Thyroid gland (tissue), 4 donors: Measurements from ENCODE around the gene C17orf114.

Experiments used
- DNase-seq, 2 donors: peaks; one replicate each; pipeline ENCODE4 v3.0.0-alpha.2; 2019
- H3K27ac ChIP-seq, 3 donors: fragments of 200-600 bp; sonication (generic); 1 replicate in 2 of 3; 2 replicates in 1 of 3; pipeline ENCODE4 v1.5.1; 2016 to 2019; ENCODE audit warnings: mild to moderate bottlenecking in 1 of 3, moderate library complexity in 1 of 3
- H3K27me3 ChIP-seq: fragments of 200-600 bp; sonication (generic); one replicate; pipeline ENCODE4 v1.5.1; 2019
- H3K36me3 ChIP-seq, 2 donors: fragments of 200-600 bp; sonication (generic); one replicate each; pipeline ENCODE4 v1.5.1; 2016 to 2019
- H3K4me1 ChIP-seq, 2 donors: fragments of 200-600 bp; sonication (generic); one replicate each; pipeline ENCODE4 v1.5.1; 2017 to 2019
- H3K4me3 ChIP-seq, 3 donors: fragments of 200-600 bp; sonication (generic); replicated peaks in 1 of 3; 1 replicate in 2 of 3; 2 replicates in 1 of 3; pipeline ENCODE4 v1.5.1; 2016; ENCODE audit warnings: mild to moderate bottlenecking in 1 of 3
- H3K9me3 ChIP-seq: fragments of 200-600 bp; sonication (generic); one replicate; pipeline ENCODE4 v1.5.1; 2017
- POLR2A ChIP-seq, 2 donors: fragments of 450-650 bp; IDR thresholded peaks; one replicate each; pipeline ENCODE4 v1.6.1; 2017; ENCODE audit warnings: antibody characterized with exemption in 2 of 2, mild to moderate bottlenecking in 2 of 2, moderate library complexity in 1 of 2
- WGBS, 2 donors: methylation state at CpG; one replicate each; pipeline ENCODE4 v1.1.5; 2017; 5-methylcytosine and 5-hydroxymethylcytosine counted together
- intact Hi-C: fragments of 100-400 bp; cut with DNase I; formaldehyde crosslinking; loops from one replicate; pipeline ENCODE4 v1.15.1; 2023
- TF ChIP-seq, protein P1 (sequence below), 6 experiments: fragments of 200-600 bp in 3 of 6; fragments of 450-650 bp in 3 of 6; sonication (generic) in 3 of 6; IDR thresholded peaks; one replicate each; pipeline ENCODE4 v1.5.1; 2016 to 2019; ENCODE audit warnings: antibody characterized with exemption in 6 of 6, mild to moderate bottlenecking in 2 of 6, inconsistent platforms in 1 of 6, moderate library complexity in 1 of 6

The C17orf114 gene

DNA sequence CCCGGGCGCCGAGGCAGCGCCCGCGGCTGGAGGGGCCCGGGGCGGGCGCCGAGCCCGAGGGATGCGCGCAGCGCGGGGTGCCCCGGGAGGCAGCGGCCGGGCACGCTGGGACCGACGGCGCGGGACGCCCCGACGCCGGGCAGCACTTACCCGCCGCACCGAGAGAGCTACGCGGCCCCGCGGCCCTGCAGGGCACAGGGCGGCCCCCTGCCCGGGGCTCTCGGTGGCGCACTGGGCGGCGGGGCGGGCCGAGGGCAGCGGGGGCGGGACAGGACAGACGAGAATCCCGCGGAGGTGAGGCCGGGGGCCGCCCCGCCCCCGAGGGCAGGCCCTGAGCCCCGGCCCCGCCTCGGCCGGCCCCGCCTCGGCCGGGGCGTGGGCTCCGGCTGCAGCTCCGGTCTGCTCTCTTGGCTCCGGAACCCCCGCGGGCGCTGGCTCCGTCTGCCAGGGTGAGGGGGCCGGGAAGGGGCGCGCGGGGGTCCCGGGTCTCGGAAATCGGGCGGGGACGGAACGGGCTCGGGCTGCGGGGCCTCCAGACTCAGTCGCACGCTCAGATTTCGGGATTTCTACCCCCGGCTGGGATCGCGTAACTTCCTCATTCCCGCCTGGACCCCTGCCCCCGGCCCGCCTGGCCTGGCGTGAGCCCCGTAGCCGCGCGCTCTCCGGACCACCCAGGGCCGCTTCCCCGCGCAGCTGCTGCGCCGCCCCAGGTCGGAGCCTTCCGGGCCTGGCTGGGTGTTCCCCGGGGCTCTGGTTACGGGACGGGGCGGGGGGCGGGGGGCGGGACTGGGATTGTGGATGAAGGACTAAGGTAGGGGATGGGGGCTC is 4.9 kb upstream of the C17orf114 start, which contains the start of gene PLD2:
Gene PLD2, plus strand, starts transcription at position 376 of the 828 bp plus-strand sequence. CDS start 621 bp downstream, outside the sequence.
- H3K27me3 ChIP-seq: no peaks in the 10 kb centered on the region
- peaks cover 16 to 17% of the 10 kb centered on the region in 2 donors for H3K4me1 ChIP-seq
- H3K4me3 ChIP-seq: peak within 1 kb of the TSS; percentile 24 to 74 (median 68)
- 1 to 6% methylated on average over 6 to 39 of the region's 106 CpGs for WGBS, 2 donors
- peak; percentile 85 to 90 for DNase-seq
- intact Hi-C loops: no loop called here
- H3K36me3 ChIP-seq: no peaks in the 10 kb centered on the region
- H3K27ac ChIP-seq: peak within 1 kb of the TSS in 2 of 3 donors; percentile 35 to 63
- TF ChIP-seq, protein P1, sequence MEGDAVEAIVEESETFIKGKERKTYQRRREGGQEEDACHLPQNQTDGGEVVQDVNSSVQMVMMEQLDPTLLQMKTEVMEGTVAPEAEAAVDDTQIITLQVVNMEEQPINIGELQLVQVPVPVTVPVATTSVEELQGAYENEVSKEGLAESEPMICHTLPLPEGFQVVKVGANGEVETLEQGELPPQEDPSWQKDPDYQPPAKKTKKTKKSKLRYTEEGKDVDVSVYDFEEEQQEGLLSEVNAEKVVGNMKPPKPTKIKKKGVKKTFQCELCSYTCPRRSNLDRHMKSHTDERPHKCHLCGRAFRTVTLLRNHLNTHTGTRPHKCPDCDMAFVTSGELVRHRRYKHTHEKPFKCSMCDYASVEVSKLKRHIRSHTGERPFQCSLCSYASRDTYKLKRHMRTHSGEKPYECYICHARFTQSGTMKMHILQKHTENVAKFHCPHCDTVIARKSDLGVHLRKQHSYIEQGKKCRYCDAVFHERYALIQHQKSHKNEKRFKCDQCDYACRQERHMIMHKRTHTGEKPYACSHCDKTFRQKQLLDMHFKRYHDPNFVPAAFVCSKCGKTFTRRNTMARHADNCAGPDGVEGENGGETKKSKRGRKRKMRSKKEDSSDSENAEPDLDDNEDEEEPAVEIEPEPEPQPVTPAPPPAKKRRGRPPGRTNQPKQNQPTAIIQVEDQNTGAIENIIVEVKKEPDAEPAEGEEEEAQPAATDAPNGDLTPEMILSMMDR (IDR thresholded peaks at IDR 0.05): peak in 2 of 6 experiments; percentile 7 to 15
- peak in 1 of 2 donors; percentile 61 for TF ChIP-seq POLR2A (IDR thresholded peaks at IDR 0.05)
- H3K9me3 ChIP-seq: no peaks in the 10 kb centered on the region

DNA sequence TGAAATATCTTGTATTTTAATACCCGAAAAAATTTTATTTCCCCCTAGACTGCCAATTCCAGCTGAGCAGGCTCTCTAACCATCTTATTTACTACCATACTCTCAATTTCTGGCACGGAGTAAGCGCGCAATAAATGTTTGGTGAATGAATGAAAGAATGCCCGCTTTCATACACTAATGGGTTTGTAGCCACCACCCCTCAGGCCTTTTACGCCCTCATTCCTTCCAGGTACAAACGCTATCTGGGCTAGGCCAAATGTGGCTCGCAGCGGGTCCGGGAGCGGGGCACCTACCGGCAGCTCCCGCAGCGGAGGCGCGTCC is 4.3 kb upstream of the C17orf114 start:
- WGBS, 2 donors: 6 to 8% methylated on average over 7 to 16 of the region's 16 CpGs
- H3K4me1 ChIP-seq: peaks cover 16 to 17% of the 10 kb centered on the region in 2 donors
- no peaks in the 10 kb centered on the region for H3K36me3 ChIP-seq
- H3K9me3 ChIP-seq: no peaks in the 10 kb centered on the region
- TF ChIP-seq, protein P1 (IDR thresholded peaks at IDR 0.05): no peak
- no peak for TF ChIP-seq POLR2A (IDR thresholded peaks at IDR 0.05)
- no peak for DNase-seq
- H3K27me3 ChIP-seq: no peaks in the 10 kb centered on the region
- intact Hi-C loops: no loop called here
- H3K4me3 ChIP-seq: peak overlapping the region in 1 of 3 donors; percentile 74
- H3K27ac ChIP-seq: no peak overlapping the region

DNA sequence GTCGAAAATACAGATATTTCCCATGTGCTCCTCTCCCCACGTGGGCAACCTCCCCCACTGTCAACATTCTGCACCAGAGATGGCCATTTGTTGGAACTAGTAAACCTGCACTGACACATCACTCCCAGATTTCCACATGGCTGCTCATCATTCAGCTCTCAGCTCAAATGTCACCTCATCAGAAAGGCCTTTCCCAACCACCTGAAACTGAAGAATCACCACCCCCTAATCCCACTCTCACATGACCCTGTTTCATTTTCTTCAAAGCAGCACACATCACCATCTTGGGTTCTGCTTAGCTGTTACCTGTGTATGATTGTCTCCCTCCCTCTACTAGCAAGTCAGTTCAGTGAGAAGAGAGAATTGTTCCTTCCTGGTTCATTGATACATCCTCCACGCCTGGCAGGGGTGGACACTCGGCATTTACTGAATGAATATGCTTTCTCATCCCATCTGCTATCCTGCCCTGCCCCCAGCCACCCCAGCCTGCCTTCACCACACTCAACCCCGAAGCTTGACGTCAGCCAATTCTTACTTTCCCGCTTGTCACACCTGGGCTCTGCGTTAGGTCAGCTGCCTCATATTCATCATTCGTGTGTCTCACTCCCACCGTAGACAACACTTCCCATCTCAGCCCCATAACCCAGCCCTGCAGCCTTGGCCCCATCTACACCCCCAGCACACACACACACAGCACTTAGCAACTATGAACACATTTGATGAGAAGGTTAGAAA is 1.5 kb downstream of the C17orf114 start:
- TF ChIP-seq, protein P1 (IDR thresholded peaks at IDR 0.05): no peak
- TF ChIP-seq POLR2A (IDR thresholded peaks at IDR 0.05): no peak

DNA sequence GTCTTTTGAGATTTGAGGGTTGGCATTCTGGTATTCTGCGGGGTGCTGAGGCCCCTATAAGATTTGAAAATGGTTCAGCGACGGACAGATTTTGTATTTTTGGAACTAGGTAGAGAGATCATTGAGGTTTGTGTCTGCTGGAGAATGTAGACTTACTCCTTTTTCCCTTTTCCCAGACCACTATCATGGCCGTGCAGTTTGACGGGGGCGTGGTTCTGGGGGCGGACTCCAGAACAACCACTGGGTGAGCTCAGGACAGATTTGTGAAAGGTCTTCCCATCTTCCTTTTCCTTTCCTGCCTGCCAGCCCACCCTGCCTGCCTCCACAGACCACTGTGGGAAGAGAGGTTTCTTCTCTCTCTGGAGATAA is 5.6 kb downstream of the C17orf114 start:
- H3K4me1 ChIP-seq: peaks cover 7 to 8% of the 10 kb centered on the region in 2 donors
- no peaks in the 10 kb centered on the region for H3K9me3 ChIP-seq
- TF ChIP-seq POLR2A (IDR thresholded peaks at IDR 0.05): no peak
- TF ChIP-seq, protein P1 (IDR thresholded peaks at IDR 0.05): no peak
- peaks cover 14% of the 10 kb centered on the region in 2 donors for H3K36me3 ChIP-seq
- H3K27ac ChIP-seq: peak overlapping the region in 2 of 3 donors; percentile 37 to 77
- peak overlapping the region; percentile 37 to 88 (median 81) for H3K4me3 ChIP-seq
- no peaks in the 10 kb centered on the region for H3K27me3 ChIP-seq
- 0 to 2% methylated on average over 7 of the region's 7 CpGs for WGBS, 2 donors
- DNase-seq: peak; percentile 11 to 27
- intact Hi-C loops: no loop called here

More for the DNA sequence above, 1.5 kb downstream of the C17orf114 start:
- Histone ChIP-seq H3K4me1 (peaks cover 7 to 8% of the 10 kb centered on the region in 2 donors), H3K27ac (no peak overlapping the region), H3K27me3 (no peaks in the 10 kb centered on the region), H3K36me3 (peaks cover 14% of the 10 kb centered on the region in 2 donors), H3K4me3 (no peak overlapping the region), H3K9me3 (no peaks in the 10 kb centered on the region)
- DNase-seq: no peak
- 68 to 86% methylated on average over 10 of the region's 10 CpGs for WGBS, 2 donors
- intact Hi-C loops: no loop called here
